Nucleus accumbens (tissue), 56 donors: ENCODE results near the gene MIA.
A peak's percentile ranks its signal among the peaks of the same experiment; 100 is the strongest.
"Not testable (repeated sequence)": the region's sequence is repeated elsewhere in the genome, so short reads cannot be mapped to it uniquely, and the experiment has no call there.

Experiments
- DNase-seq, 56 donors: peaks; one replicate each; lab custom pipeline; 2025; lab: John Stamatoyannopoulos, UW

MIA gene

GRCh38 chr19:40777937-40778705, 2.8 kb downstream of the MIA start, which contains the start of gene RAB4B:
Gene RAB4B, plus strand, starts transcription at chr19:40778247. Its CDS starts 129 bp downstream, at chr19:40778376.
- peak; percentile 97 to 100 (median 99) for DNase-seq

DNA sequence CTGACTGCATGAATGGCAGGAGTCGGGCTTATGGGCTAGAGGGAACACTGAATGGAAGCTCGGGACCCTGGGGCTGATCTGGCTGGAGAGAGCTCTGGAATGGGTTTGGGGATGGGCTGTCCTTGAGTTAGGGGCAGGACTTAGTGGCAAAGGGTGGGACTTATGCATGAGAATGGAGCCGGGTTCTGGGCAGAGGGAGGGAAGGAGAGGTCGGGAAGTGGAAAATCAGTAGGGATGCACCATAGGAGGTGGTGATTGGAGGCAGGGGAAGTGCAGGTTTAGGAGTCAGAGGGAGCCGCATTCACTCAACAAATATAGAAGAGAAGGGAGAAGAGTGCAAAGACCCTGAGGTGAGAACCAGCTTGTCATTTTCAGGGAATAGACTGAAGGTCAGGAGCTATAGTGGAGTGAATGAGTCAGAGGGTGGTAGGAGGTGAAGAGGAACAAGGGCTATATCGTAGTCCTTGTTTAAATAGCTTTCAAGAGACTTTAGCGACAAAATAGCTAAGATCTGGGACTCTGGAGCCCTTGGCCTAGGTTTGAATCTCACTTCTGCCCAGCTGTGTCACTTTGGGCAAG, 3.5 kb downstream of the MIA start:
- no peak for DNase-seq

GRCh38 chr19:40780582-40780981, 5.3 kb downstream of the MIA start:
- DNase-seq: no peak

DNA sequence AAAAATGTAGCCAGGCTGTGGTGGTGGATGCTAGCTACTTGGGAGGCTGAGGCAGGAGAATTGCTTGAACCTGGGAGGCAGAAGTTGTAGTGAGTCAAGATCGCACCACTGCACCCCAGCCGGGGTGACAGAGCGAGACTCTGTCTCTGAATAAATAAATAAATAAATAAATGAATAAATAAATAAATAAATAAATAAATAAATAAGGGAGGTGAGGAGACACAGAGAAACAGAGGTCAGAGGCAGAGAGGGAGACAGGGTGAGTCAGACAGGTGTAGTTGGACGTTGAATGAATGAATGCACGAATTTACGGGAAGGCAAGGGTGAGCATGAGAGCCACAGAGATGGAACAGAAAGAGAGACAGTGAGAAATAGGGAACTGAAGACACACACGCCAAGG, 5.8 kb downstream of the MIA start:
- DNase-seq: no peak

DNA sequence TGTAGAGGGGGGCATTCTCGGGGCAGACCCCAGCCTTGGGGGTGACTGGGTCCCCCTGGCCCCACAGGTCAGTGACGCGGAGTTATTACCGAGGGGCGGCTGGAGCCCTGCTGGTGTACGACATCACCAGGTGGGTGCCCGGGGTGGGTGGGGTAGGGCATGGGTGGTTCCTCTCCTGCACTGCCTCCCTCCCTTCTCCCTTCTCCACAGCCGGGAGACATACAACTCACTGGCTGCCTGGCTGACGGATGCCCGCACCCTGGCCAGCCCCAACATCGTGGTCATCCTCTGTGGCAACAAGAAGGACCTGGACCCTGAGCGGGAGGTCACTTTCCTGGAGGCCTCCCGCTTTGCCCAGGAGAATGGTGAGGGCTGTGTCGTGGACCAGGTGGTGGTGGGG, 8.4 kb downstream of the MIA start:
- no peak for DNase-seq

- DNase-seq: not testable (repeated sequence)
Measured at GRCh38 chr19:40784146-40784545, 8.8 kb downstream of the MIA start.

GRCh38 chr19:40785526-40785925, 10.2 kb downstream of the MIA start:
- no peak for DNase-seq

GRCh38 chr19:40786060-40787037, 11.0 kb downstream of the MIA start:
- DNase-seq: no peak

GRCh38 chr19:40791349-40791748, 16.0 kb downstream of the MIA start:
- DNase-seq: no peak

GRCh38 chr19:40791996-40792395, 16.7 kb downstream of the MIA start:
- DNase-seq: no peak

- no peak for DNase-seq
Measured at GRCh38 chr19:40797166-40797962, 22.0 kb downstream of the MIA start.

DNA sequence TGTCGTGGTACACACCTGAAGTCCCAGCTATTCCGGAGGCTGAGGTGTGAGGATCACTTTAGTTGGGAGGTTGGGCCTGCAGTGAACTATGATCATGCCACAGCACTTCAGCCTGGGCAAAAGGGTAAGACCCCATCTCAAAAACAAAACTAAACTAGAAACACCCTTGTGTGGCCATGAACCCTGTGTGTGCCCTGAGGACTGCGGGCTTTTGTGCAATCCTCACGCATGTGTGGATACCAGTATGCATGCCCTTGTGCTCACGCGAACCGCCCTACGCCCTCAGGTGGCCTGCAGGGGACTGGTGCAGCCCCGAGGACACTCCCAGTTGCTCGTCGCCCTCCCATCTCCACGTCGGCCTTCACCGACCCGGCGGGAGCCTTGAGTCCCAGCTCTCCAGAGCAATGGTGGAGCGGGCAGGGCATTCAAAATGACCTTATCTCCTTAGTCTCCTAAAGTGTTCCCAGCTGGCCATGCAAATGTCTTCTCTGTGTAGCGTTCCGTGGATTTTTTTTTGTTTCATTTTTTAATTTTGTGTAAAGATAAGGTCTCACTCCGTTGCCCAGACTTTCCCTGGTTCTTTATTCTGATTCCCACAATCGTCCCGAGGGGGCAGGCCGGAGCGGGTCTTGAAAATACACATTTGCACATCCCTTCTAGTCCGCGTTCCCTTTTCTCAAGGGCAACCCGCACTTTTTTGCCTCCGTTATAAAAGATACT, 22.8 kb downstream of the MIA start:
- peak in 16 of 56 donors; percentile 16 to 62 (median 54) for DNase-seq

GRCh38 chr19:40798683-40799557, 23.6 kb downstream of the MIA start, which contains the start of gene EGLN2:
Gene EGLN2, plus strand, starts transcription at chr19:40799191. Its CDS starts 1,382 bp downstream, at chr19:40800573.
- peak; percentile 85 to 100 (median 100) for DNase-seq

GRCh38 chr19:40799558-40800338, 24.4 kb downstream of the MIA start:
- peak in 4 of 56 donors; percentile 28 to 57 (median 42) for DNase-seq

- DNase-seq: peak in 3 of 56 donors; percentile 35 to 43 (median 42)
Measured at GRCh38 chr19:40800339-40800996, 25.1 kb downstream of the MIA start.

- no peak for DNase-seq
Measured at GRCh38 chr19:40800997-40801377, 25.7 kb downstream of the MIA start.
